Measurements from ENCODE around the gene MRPL49. TPM values are rescaled to one million over a fixed set of nuclear protein-coding genes. Genes with fewer than 3 reads are reported as not detected.

Gene MRPL49
- total and polyA plus RNA-seq, 9 of the 15 experiments (the other 6 are each of a cell fraction or from before 2014, with no cell fraction given), result 74.3 to 132 (median 91.2) TPM

GRCh38 chr11:65117206-65118096 is 4.7 kb upstream of the MRPL49 start, which contains the start of gene ZNHIT2:
TSS of gene ZNHIT2 (minus strand) at chr11:65117701. CDS start at chr11:65117653, 48 bp downstream.
- intact Hi-C loops (cut with micrococcal nuclease) (loop anchor here (1.0 to 10.0 kb wide), 3 partner anchors 104 to 233 kb away; partner anchors contain the start of gene CDC42EP2), in situ Hi-C loops (cut with MboI) (no loop called here)
- WGBS (ENCODE audit: insufficient coverage, low coverage, missing lambda C conversion rate), result under 1% methylated on average over 72 of the region's 89 CpGs
- H3K36me3 ChIP-seq (ENCODE audit: control insufficient read depth, insufficient read depth, low read length), result peaks cover 61% of the 10 kb centered on the region
- peak; percentile 99 for FAIRE-seq
- ChIA-PET POLR2A (interaction anchor here (0.5 to 9.5 kb wide), 32 partner anchors 11 to 454 kb away, joined by 3 to 182 read pairs (median 4); partner anchors contain the start of genes ARL2, CAPN1, DPF2 and POLA2), CTCF (ENCODE audit: low intra/inter-chr PET ratio) (interaction anchor here (0.6 to 1.9 kb wide), 7 partner anchors 63 to 331 kb away, joined by 3 to 7 read pairs (median 4); partner anchors contain the start of gene ARL2)
- H4K20me1 ChIP-seq (replicated peaks; ENCODE audit: control insufficient read depth, insufficient read depth, low read length), result no peaks in the 10 kb centered on the region
- H3K9ac ChIP-seq (ENCODE audit: insufficient read depth in 1 of 2, low read depth in 2 of 2, low read length in 2 of 2), result peak within 1 kb of the TSS; percentile 89 to 98
- H3K4me1 ChIP-seq (replicated peaks in 1 of 2; ENCODE audit: control insufficient read depth in 2 of 2, insufficient read depth in 2 of 2, low read length in 2 of 2), result peaks cover 33 to 41% of the 10 kb centered on the region in 2 experiments
- ATAC-seq, result peak; percentile 78
- no peaks in the 10 kb centered on the region for H3K27me3 ChIP-seq (ENCODE audit: control insufficient read depth in 2 of 2, insufficient read depth in 2 of 2, low read length in 2 of 2)
- no peaks in the 10 kb centered on the region for H3K9me3 ChIP-seq (replicated peaks; ENCODE audit: control insufficient read depth, insufficient read depth, low read depth, low read length)
- peak within 1 kb of the TSS; percentile 86 for H3K27ac ChIP-seq (ENCODE audit: extremely low read depth, low read depth, low read length)
- peak within 1 kb of the TSS; percentile 60; the same call in 1 of the 2 replicates for H2AFZ ChIP-seq (ENCODE audit: low read depth, low read length)
- no peaks in the 10 kb centered on the region for H3K9me1 ChIP-seq (ENCODE audit: control insufficient read depth, insufficient read depth, low read length)
- peaks cover 56% of the 10 kb centered on the region for H3K79me2 ChIP-seq (ENCODE audit: control insufficient read depth, insufficient read depth, low read length)
- BruUV-seq (replicated peaks), result no TSS peak
- peak within 1 kb of the TSS; percentile 95 for H3K4me3 ChIP-seq
- peak; percentile 84 to 99 (median 90) for DNase-seq (ENCODE audit: extremely low read depth in 1 of 4, low spot score in 3 of 4)
- peak within 1 kb of the TSS; percentile 95 for H3K4me2 ChIP-seq (ENCODE audit: insufficient read depth, low read length)
- TF ChIP-seq ZNF395 (CRISPR knock-in tag; IDR thresholded peaks at IDR 0.05), result peak; percentile 92
- TF ChIP-seq ETV6 (IDR thresholded peaks at IDR 0.05; ENCODE audit: borderline replicate concordance in 1 of 2, low read depth in 2 of 2, low read length in 1 of 2), result no peak; a peak in 1 of 4 replicates
- TF ChIP-seq ETV6 (CRISPR knock-in tag; IDR thresholded peaks at IDR 0.05; ENCODE audit: borderline replicate concordance), result peak; percentile 49; the same call in 1 of the 2 replicates
- TF ChIP-seq CTCFL (IDR thresholded peaks at IDR 0.05; ENCODE audit: borderline replicate concordance, insufficient read depth, low read depth, low read length, poor library complexity, severe bottlenecking), result peak; percentile 82
- TF ChIP-seq CREB1 (IDR thresholded peaks at IDR 0.05), result peak; percentile 91
- TF ChIP-seq CREB1 (CRISPR knock-in tag; IDR thresholded peaks at IDR 0.05), result peak; percentile 91; the same call in 1 of the 2 replicates
- peak; percentile 28 for TF ChIP-seq NCOR1 (IDR thresholded peaks at IDR 0.05)
- peak; percentile 86; the same call in 1 of the 2 replicates for TF ChIP-seq ETS1 (conservative IDR thresholded peaks at IDR 0.05; ENCODE audit: control insufficient read depth, low read depth, low read length)
- peak; percentile 72 for TF ChIP-seq FUS (optimal IDR thresholded peaks at IDR 0.05; ENCODE audit: low read depth, low read length)
- TF ChIP-seq ZNF184 (CRISPR knock-in tag; IDR thresholded peaks at IDR 0.05), result no peak
- 0 out of 2 replicates have a peak, but pooled peaks have one; percentile 45 for TF ChIP-seq ATF4 (CRISPR knock-in tag; IDR thresholded peaks at IDR 0.05)
- TF ChIP-seq RFX1 (IDR thresholded peaks at IDR 0.05), result peak; percentile 93
- no peak for TF ChIP-seq CREBBP (IDR thresholded peaks at IDR 0.05; ENCODE audit: low read depth, low read length)
- TF ChIP-seq ELF2 (CRISPR knock-in tag; IDR thresholded peaks at IDR 0.05), result peak; percentile 69; the same call in 1 of the 2 replicates
- no peak for TF ChIP-seq TRIM28 (IDR thresholded peaks at IDR 0.05)
